ENCODE measurements around the gene GJC3. TPM values are rescaled to one million over a fixed set of nuclear protein-coding genes. Genes with fewer than 3 reads are reported as not detected.
A peak's percentile ranks its signal among the peaks of the same experiment; 100 is the strongest.
"Not testable (repeated sequence)": the region's sequence is repeated elsewhere in the genome, so short reads cannot be mapped to it uniquely, and the experiment has no call there.

The GJC3 gene
- total and polyA plus RNA-seq, 5 donors, result 0.20 to 0.53 (median 0.43) TPM; not detected in 2

GRCh38 chr7:99898023-99898357 is 31.4 kb downstream of the GJC3 start:
- peak in 1 of 2 donors; percentile 15 for ATAC-seq
- no peaks in the 10 kb centered on the region for H3K9me3 ChIP-seq (ENCODE audit: control insufficient read depth, low read length)
- intact Hi-C loops (cut with DNase I), result no loop called here
- no peak overlapping the region for H3K4me3 ChIP-seq (ENCODE audit: low read length)
- no peaks in the 10 kb centered on the region for H3K4me1 ChIP-seq (ENCODE audit: control insufficient read depth, insufficient read depth, low read length)
- 93% methylated on average over 2 of the region's 2 CpGs for WGBS
- H3K27ac ChIP-seq (ENCODE audit: low read length), result no peak overlapping the region
- H3K27me3 ChIP-seq (ENCODE audit: control insufficient read depth, insufficient read depth), result no peaks in the 10 kb centered on the region
- no peak for DNase-seq

GRCh38 chr7:99897322-99898022 is 31.9 kb downstream of the GJC3 start:
- ATAC-seq (no peak), DNase-seq (no peak)
- H3K4me3 ChIP-seq (ENCODE audit: low read length), result no peak overlapping the region
- no peak overlapping the region for H3K27ac ChIP-seq (ENCODE audit: low read length)
- intact Hi-C loops (cut with DNase I), result no loop called here
- WGBS, result 87% methylated on average over 6 of the region's 6 CpGs
- H3K9me3 ChIP-seq (ENCODE audit: control insufficient read depth, low read length), result no peaks in the 10 kb centered on the region
- no peaks in the 10 kb centered on the region for H3K27me3 ChIP-seq (ENCODE audit: control insufficient read depth, insufficient read depth)
- H3K4me1 ChIP-seq (ENCODE audit: control insufficient read depth, insufficient read depth, low read length), result no peaks in the 10 kb centered on the region

GRCh38 chr7:99894738-99895137 is 34.7 kb downstream of the GJC3 start:
- Histone ChIP-seq H3K4me3 (ENCODE audit: low read length) (no peak overlapping the region), H3K27me3 (ENCODE audit: control insufficient read depth, insufficient read depth) (no peaks in the 10 kb centered on the region), H3K27ac (ENCODE audit: low read length) (no peak overlapping the region), H3K9me3 (ENCODE audit: control insufficient read depth, low read length) (no peaks in the 10 kb centered on the region), H3K4me1 (ENCODE audit: control insufficient read depth, insufficient read depth, low read length) (no peaks in the 10 kb centered on the region)
- DNase-seq (no peak), ATAC-seq (no peak)
- intact Hi-C loops (cut with DNase I), result no loop called here

- no peaks in the 10 kb centered on the region for H3K27me3 ChIP-seq (ENCODE audit: control insufficient read depth, insufficient read depth)
- no peaks in the 10 kb centered on the region for H3K4me1 ChIP-seq (ENCODE audit: control insufficient read depth, insufficient read depth, low read length)
- H3K4me3 ChIP-seq (ENCODE audit: low read length), result no peak overlapping the region
- H3K9me3 ChIP-seq (ENCODE audit: control insufficient read depth, low read length), result no peaks in the 10 kb centered on the region
- no peak for DNase-seq
- H3K27ac ChIP-seq (ENCODE audit: low read length), result no peak overlapping the region
- intact Hi-C loops (cut with DNase I), result no loop called here
- ATAC-seq, result no peak
- 76% methylated on average over 5 of the region's 5 CpGs for WGBS
These were observed 36.1 kb downstream of the GJC3 start for GRCh38 chr7:99893280-99893679.

- H3K27me3 ChIP-seq (ENCODE audit: control insufficient read depth, insufficient read depth); intact Hi-C loops (cut with DNase I); ATAC-seq; H3K9me3 ChIP-seq (ENCODE audit: control insufficient read depth, low read length); DNase-seq; H3K4me1 ChIP-seq (ENCODE audit: control insufficient read depth, insufficient read depth, low read length); H3K4me3 ChIP-seq (ENCODE audit: low read length); H3K27ac ChIP-seq (ENCODE audit: low read length): not testable (repeated sequence)
- 98% methylated on average over 2 of the region's 2 CpGs for WGBS
These were observed 39.1 kb downstream of the GJC3 start for GRCh38 chr7:99890348-99890747.

- H3K9me3 ChIP-seq (ENCODE audit: control insufficient read depth, low read length); ATAC-seq; H3K27me3 ChIP-seq (ENCODE audit: control insufficient read depth, insufficient read depth); DNase-seq; intact Hi-C loops (cut with DNase I); H3K27ac ChIP-seq (ENCODE audit: low read length); H3K4me3 ChIP-seq (ENCODE audit: low read length); H3K4me1 ChIP-seq (ENCODE audit: control insufficient read depth, insufficient read depth, low read length): not testable (repeated sequence)
- 86% methylated on average over 20 of the region's 29 CpGs for WGBS
These were observed 41.1 kb downstream of the GJC3 start for GRCh38 chr7:99888366-99888765.

- Histone ChIP-seq H3K4me1 (ENCODE audit: control insufficient read depth, insufficient read depth, low read length) (no peaks in the 10 kb centered on the region), H3K27ac (ENCODE audit: low read length) (no peak overlapping the region), H3K4me3 (ENCODE audit: low read length) (no peak overlapping the region), H3K9me3 (ENCODE audit: control insufficient read depth, low read length) (no peaks in the 10 kb centered on the region), H3K27me3 (ENCODE audit: control insufficient read depth, insufficient read depth) (no peaks in the 10 kb centered on the region)
- no peak for DNase-seq
- intact Hi-C loops (cut with DNase I), result no loop called here
- no peak for ATAC-seq
- WGBS, result 55% methylated on average over 4 of the region's 4 CpGs
These were observed 48.0 kb downstream of the GJC3 start for GRCh38 chr7:99881370-99881769.

- Histone ChIP-seq H3K27me3 (ENCODE audit: control insufficient read depth, insufficient read depth) (no peaks in the 10 kb centered on the region), H3K4me1 (ENCODE audit: control insufficient read depth, insufficient read depth, low read length) (no peaks in the 10 kb centered on the region), H3K4me3 (ENCODE audit: low read length) (no peak within 1 kb of the TSS), H3K27ac (ENCODE audit: low read length) (no peak within 1 kb of the TSS), H3K9me3 (ENCODE audit: control insufficient read depth, low read length) (no peaks in the 10 kb centered on the region)
- 77% methylated on average over 3 of the region's 3 CpGs for WGBS
- no peak for ATAC-seq
- intact Hi-C loops (cut with DNase I), result no loop called here
- DNase-seq, result no peak
These were observed 52.5 kb downstream of the GJC3 start, which contains the start of gene OR2AE1 for GRCh38 chr7:99876933-99877332. Gene OR2AE1 (minus strand): TSS chr7:99877033. CDS start chr7:99877033, 0 bp downstream.

GRCh38 chr7:99876491-99876890 is 52.9 kb downstream of the GJC3 start:
- DNase-seq, result no peak
- ATAC-seq, result no peak
- H3K27ac ChIP-seq (ENCODE audit: low read length), result no peak overlapping the region

More at GRCh38 chr7:99876491-99876890, 52.9 kb downstream of the GJC3 start:
- H3K27me3 ChIP-seq (ENCODE audit: control insufficient read depth, insufficient read depth), result no peaks in the 10 kb centered on the region
- whole genome bisulfite sequencing, result 92% methylated on average over 5 of the region's 5 CpGs
- intact Hi-C loops (cut with DNase I), result no loop called here
- no peak overlapping the region for H3K4me3 ChIP-seq (ENCODE audit: low read length)
- H3K9me3 ChIP-seq (ENCODE audit: control insufficient read depth, low read length), result no peaks in the 10 kb centered on the region
- H3K4me1 ChIP-seq (ENCODE audit: control insufficient read depth, insufficient read depth, low read length), result no peaks in the 10 kb centered on the region

Other genes starting within 250 kb of the GJC3 start
- under 1 TPM in 1 of 4 donors, not detected in 3; 0.84 TPM for gene CYP3A5, start 249.6 kb downstream of the GJC3 start, total RNA-seq
- 0.09 TPM for gene CYP3A5, start 249.6 kb downstream of the GJC3 start, polyA plus RNA-seq
- not detected for gene CYP3A7, start 194.4 kb downstream of the GJC3 start, total RNA-seq
- gene CYP3A7, start 194.4 kb downstream of the GJC3 start, polyA plus RNA-seq, result not detected
- not detected for gene CYP3A4, start 145.4 kb downstream of the GJC3 start, total RNA-seq
- gene CYP3A4, start 145.4 kb downstream of the GJC3 start, polyA plus RNA-seq, result 0.16 TPM
- gene CYP3A43, start 101.6 kb downstream of the GJC3 start, total RNA-seq, result not detected
- gene CYP3A43, start 101.6 kb downstream of the GJC3 start, polyA plus RNA-seq, result 0.07 TPM
- gene OR2AE1, start 52.6 kb downstream of the GJC3 start, total RNA-seq, result under 1 TPM in 1 of 4 donors, not detected in 3; 0.43 TPM
- 0.11 TPM for gene OR2AE1, start 52.6 kb downstream of the GJC3 start, polyA plus RNA-seq
- gene TRIM4, start 10.1 kb downstream of the GJC3 start, total RNA-seq, result 10 to 100 TPM in 2 of 4 donors, 1 to 10 TPM in 2; 8.8 to 11.2 (median 10.0) TPM
- 7.6 TPM for gene TRIM4, start 10.1 kb downstream of the GJC3 start, polyA plus RNA-seq
- gene AZGP1, start 46.4 kb upstream of the GJC3 start, total RNA-seq, result 10 to 100 TPM; 10.7 to 28.8 (median 16.1) TPM
- 17.0 TPM for gene AZGP1, start 46.4 kb upstream of the GJC3 start, polyA plus RNA-seq
- gene ZKSCAN1, start 86.0 kb upstream of the GJC3 start, total RNA-seq, result 10 to 100 TPM; 39.7 to 52.7 (median 50.4) TPM
- gene ZKSCAN1, start 86.0 kb upstream of the GJC3 start, polyA plus RNA-seq, result 9.8 TPM
- 1 to 10 TPM; 7.1 to 8.6 (median 7.7) TPM for gene ZSCAN21, start 120.2 kb upstream of the GJC3 start, total RNA-seq
- 6.2 TPM for gene ZSCAN21, start 120.2 kb upstream of the GJC3 start, polyA plus RNA-seq
- gene ZNF3, start 152.1 kb upstream of the GJC3 start, total RNA-seq, result 10 to 100 TPM; 17.8 to 18.2 (median 18.0) TPM
- 12.1 TPM for gene ZNF3, start 152.1 kb upstream of the GJC3 start, polyA plus RNA-seq
- gene COPS6, start 159.3 kb upstream of the GJC3 start, total RNA-seq, result 100 to 1,000 TPM; 112 to 126 (median 117) TPM
- gene COPS6, start 159.3 kb upstream of the GJC3 start, polyA plus RNA-seq, result 131 TPM
- gene MCM7, start 171.8 kb upstream of the GJC3 start, total RNA-seq, result 10 to 100 TPM; 14.2 to 26.9 (median 21.6) TPM
- gene MCM7, start 171.8 kb upstream of the GJC3 start, polyA plus RNA-seq, result 16.7 TPM
- 10 to 100 TPM; 10.1 to 15.4 (median 14.0) TPM for gene AP4M1, start 172.0 kb upstream of the GJC3 start, total RNA-seq
- gene AP4M1, start 172.0 kb upstream of the GJC3 start, polyA plus RNA-seq, result 10.7 TPM
- 10 to 100 TPM; 29.7 to 37.7 (median 32.9) TPM for gene TAF6, start 189.7 kb upstream of the GJC3 start, total RNA-seq
- 33.9 TPM for gene TAF6, start 189.7 kb upstream of the GJC3 start, polyA plus RNA-seq
- gene CNPY4, start 190.0 kb upstream of the GJC3 start, total RNA-seq, result 10 to 100 TPM in 3 of 4 donors, 1 to 10 TPM in 1; 9.1 to 14.7 (median 12.1) TPM
- gene CNPY4, start 190.0 kb upstream of the GJC3 start, polyA plus RNA-seq, result 13.9 TPM
- 1 to 10 TPM; 3.0 to 4.4 (median 3.5) TPM for gene MBLAC1, start 197.3 kb upstream of the GJC3 start, total RNA-seq
- 4.6 TPM for gene MBLAC1, start 197.3 kb upstream of the GJC3 start, polyA plus RNA-seq
- 100 to 1,000 TPM in 2 of 4 donors, 10 to 100 TPM in 2; 88.7 to 118 (median 108) TPM for gene LAMTOR4, start 219.3 kb upstream of the GJC3 start, total RNA-seq
- gene LAMTOR4, start 219.3 kb upstream of the GJC3 start, polyA plus RNA-seq, result 193 TPM
- gene TRAPPC14, start 229.1 kb upstream of the GJC3 start, total RNA-seq, result 10 to 100 TPM in 2 of 4 donors, 1 to 10 TPM in 2; 7.2 to 11.5 (median 9.7) TPM
- gene TRAPPC14, start 229.1 kb upstream of the GJC3 start, polyA plus RNA-seq, result 7.7 TPM
- 1 to 10 TPM; 2.0 to 3.5 (median 2.3) TPM for gene GAL3ST4, start 239.0 kb upstream of the GJC3 start, total RNA-seq
- gene GAL3ST4, start 239.0 kb upstream of the GJC3 start, polyA plus RNA-seq, result 1.7 TPM
- under 1 TPM; 0.09 to 0.78 (median 0.29) TPM for gene GPC2, start 247.8 kb upstream of the GJC3 start, total RNA-seq
- 0.38 TPM for gene GPC2, start 247.8 kb upstream of the GJC3 start, polyA plus RNA-seq
- gene STAG3, start 248.3 kb upstream of the GJC3 start, total RNA-seq, result 1 to 10 TPM in 1 of 4 donors, under 1 TPM in 2, not detected in 1; 0.64 to 1.1 (median 0.91) TPM
- 0.41 TPM for gene STAG3, start 248.3 kb upstream of the GJC3 start, polyA plus RNA-seq